ENCODE measurements around the gene TOM1L1. TPM values are rescaled to one million over a fixed set of nuclear protein-coding genes. Genes with fewer than 3 reads are reported as not detected.

TOM1L1 gene
- total and polyA plus RNA-seq, 2 of the 8 experiments (the other 6 are each of a cell fraction or from before 2014, with no cell fraction given) = 47.0 to 60.8 TPM

GRCh38 chr17:54944796-54945195 is 44.1 kb downstream of the TOM1L1 start (continued):
- no peak for TF ChIP-seq NRF1 (IDR thresholded peaks at IDR 0.05; ENCODE audit: low read depth, low read length)
- TF ChIP-seq SP4 (IDR thresholded peaks at IDR 0.05; ENCODE audit: low read length) = no peak
